ENCODE data around the gene OR6B1.

The OR6B1 gene

DNA sequence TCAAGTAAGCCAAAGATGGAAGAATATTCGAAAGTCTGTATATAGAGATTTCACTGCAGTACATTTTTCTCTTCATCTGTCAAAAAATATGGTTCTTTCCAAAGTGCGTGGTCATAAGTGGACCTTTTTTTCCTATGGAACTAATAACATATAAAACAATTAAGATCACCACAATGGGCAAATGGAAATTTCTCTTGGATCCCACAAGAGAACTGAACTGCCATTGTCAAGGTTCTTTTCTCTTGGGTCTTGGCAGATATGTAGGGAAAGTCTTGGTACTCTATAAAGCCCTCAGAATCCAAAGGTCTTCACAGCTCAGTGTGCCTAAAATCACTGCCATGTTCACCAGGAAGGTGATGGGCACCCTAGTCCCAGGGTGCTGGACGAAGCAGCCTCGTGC, at the start of gene OR6B1:
TSS of gene OR6B1 (plus strand) at position 301 of the 400 bp plus-strand sequence. CDS start 3,677 bp downstream, outside the sequence.
- TF ChIP-seq, protein P1, sequence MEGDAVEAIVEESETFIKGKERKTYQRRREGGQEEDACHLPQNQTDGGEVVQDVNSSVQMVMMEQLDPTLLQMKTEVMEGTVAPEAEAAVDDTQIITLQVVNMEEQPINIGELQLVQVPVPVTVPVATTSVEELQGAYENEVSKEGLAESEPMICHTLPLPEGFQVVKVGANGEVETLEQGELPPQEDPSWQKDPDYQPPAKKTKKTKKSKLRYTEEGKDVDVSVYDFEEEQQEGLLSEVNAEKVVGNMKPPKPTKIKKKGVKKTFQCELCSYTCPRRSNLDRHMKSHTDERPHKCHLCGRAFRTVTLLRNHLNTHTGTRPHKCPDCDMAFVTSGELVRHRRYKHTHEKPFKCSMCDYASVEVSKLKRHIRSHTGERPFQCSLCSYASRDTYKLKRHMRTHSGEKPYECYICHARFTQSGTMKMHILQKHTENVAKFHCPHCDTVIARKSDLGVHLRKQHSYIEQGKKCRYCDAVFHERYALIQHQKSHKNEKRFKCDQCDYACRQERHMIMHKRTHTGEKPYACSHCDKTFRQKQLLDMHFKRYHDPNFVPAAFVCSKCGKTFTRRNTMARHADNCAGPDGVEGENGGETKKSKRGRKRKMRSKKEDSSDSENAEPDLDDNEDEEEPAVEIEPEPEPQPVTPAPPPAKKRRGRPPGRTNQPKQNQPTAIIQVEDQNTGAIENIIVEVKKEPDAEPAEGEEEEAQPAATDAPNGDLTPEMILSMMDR (IDR thresholded peaks at IDR 0.05; ENCODE audit: low read depth, low read length, poor library complexity, severe bottlenecking), result no peak
- no peak for TF ChIP-seq EZH2phosphoT487 (IDR thresholded peaks at IDR 0.05; ENCODE audit: borderline replicate concordance, low read length)
- H3K4me3 ChIP-seq (ENCODE audit: low read length), result no peak within 1 kb of the TSS
- no peaks in the 10 kb centered on the region for H3K4me1 ChIP-seq (ENCODE audit: control insufficient read depth, low read length)
- H3K4me2 ChIP-seq (ENCODE audit: low read length), result no peak within 1 kb of the TSS
- no peaks in the 10 kb centered on the region for H3K9me2 ChIP-seq (replicated peaks; ENCODE audit: control insufficient read depth, low read length)
- H3K36me3 ChIP-seq (ENCODE audit: control insufficient read depth, low read length), result no peaks in the 10 kb centered on the region
- no peaks in the 10 kb centered on the region for H3F3A ChIP-seq (ENCODE audit: control insufficient read depth, insufficient read depth)
- no peaks in the 10 kb centered on the region for H3K27me3 ChIP-seq (ENCODE audit: control insufficient read depth, low read length)
- no peaks in the 10 kb centered on the region for H4K20me1 ChIP-seq (ENCODE audit: control insufficient read depth, insufficient read depth, low read depth, low read length)
- no peaks in the 10 kb centered on the region for H3K79me2 ChIP-seq (ENCODE audit: control insufficient read depth, low read length)
- no peaks in the 10 kb centered on the region for H3K9me3 ChIP-seq (ENCODE audit: control insufficient read depth, insufficient read depth, low read length)
- H3K27ac ChIP-seq (ENCODE audit: low read depth, low read length), result no peak within 1 kb of the TSS

DNA sequence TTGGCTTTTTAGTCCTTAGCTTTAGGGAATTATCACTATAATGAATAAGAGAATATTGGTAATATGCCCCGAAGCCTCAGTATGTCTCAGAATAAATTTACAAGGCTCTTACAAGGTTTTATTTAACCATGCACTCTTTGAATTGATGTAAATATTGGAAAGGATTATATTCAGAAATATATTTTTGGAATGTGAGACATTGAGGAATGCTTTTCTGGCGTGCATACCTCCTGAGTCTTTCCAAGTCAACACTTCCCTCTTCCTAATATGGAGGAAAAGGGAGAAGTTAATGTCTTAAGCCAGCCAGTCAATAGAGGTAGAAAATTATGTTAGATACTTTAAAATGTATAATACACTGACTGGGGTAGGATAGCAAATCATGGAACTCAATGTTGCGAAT, 46.7 kb upstream of the OR6B1 start:
- Histone ChIP-seq H3K4me1 (ENCODE audit: control insufficient read depth, low read length) (no peaks in the 10 kb centered on the region), H3K9me3 (ENCODE audit: control insufficient read depth, insufficient read depth, low read length) (no peaks in the 10 kb centered on the region), H3K27ac (ENCODE audit: low read depth, low read length) (no peak overlapping the region), H3K4me3 (ENCODE audit: low read length) (no peak overlapping the region), H3K4me2 (ENCODE audit: low read length) (no peak overlapping the region), H3K9me2 (replicated peaks; ENCODE audit: control insufficient read depth, low read length) (no peaks in the 10 kb centered on the region), H3K79me2 (ENCODE audit: control insufficient read depth, low read length) (no peaks in the 10 kb centered on the region), H4K20me1 (ENCODE audit: control insufficient read depth, insufficient read depth, low read depth, low read length) (no peaks in the 10 kb centered on the region), H3K27me3 (ENCODE audit: control insufficient read depth, low read length) (peaks cover 9% of the 10 kb centered on the region; the same call in 1 of the 2 replicates), H3F3A (ENCODE audit: control insufficient read depth, insufficient read depth) (no peaks in the 10 kb centered on the region), H3K36me3 (ENCODE audit: control insufficient read depth, low read length) (no peaks in the 10 kb centered on the region)
- TF ChIP-seq, protein P1 (IDR thresholded peaks at IDR 0.05; ENCODE audit: low read depth, low read length, poor library complexity, severe bottlenecking), result no peak
- no peak for TF ChIP-seq EZH2phosphoT487 (IDR thresholded peaks at IDR 0.05; ENCODE audit: borderline replicate concordance, low read length)

- Histone ChIP-seq H3K4me3 (ENCODE audit: low read length) (no peak overlapping the region), H3K9me2 (replicated peaks; ENCODE audit: control insufficient read depth, low read length) (no peaks in the 10 kb centered on the region), H3K9me3 (ENCODE audit: control insufficient read depth, insufficient read depth, low read length) (no peaks in the 10 kb centered on the region), H3K4me2 (ENCODE audit: low read length) (no peak overlapping the region), H3K79me2 (ENCODE audit: control insufficient read depth, low read length) (no peaks in the 10 kb centered on the region), H3K4me1 (ENCODE audit: control insufficient read depth, low read length) (no peaks in the 10 kb centered on the region), H3K27ac (ENCODE audit: low read depth, low read length) (no peak overlapping the region), H3K27me3 (ENCODE audit: control insufficient read depth, low read length) (peaks cover 9% of the 10 kb centered on the region; the same call in 1 of the 2 replicates), H3F3A (ENCODE audit: control insufficient read depth, insufficient read depth) (no peaks in the 10 kb centered on the region), H3K36me3 (ENCODE audit: control insufficient read depth, low read length) (no peaks in the 10 kb centered on the region), H4K20me1 (ENCODE audit: control insufficient read depth, insufficient read depth, low read depth, low read length) (no peaks in the 10 kb centered on the region)
- TF ChIP-seq, protein P1 (IDR thresholded peaks at IDR 0.05; ENCODE audit: low read depth, low read length, poor library complexity, severe bottlenecking), result no peak
- no peak for TF ChIP-seq EZH2phosphoT487 (IDR thresholded peaks at IDR 0.05; ENCODE audit: borderline replicate concordance, low read length)
These were observed 46.0 kb upstream of the OR6B1 start for GRCh38 chr7:143954135-143954534.

Measured in DOHH2 (cell line).